Activated T-helper 1 cell treated with anti-CD3 and anti-CD28 coated beads, Interleukin-12 subunit alpha, Interleukin-12 subunit beta, Interleukin-2, Interleukin-4 antibody, amounts not matched to agents 30 ng/mL and 10 ng/mL and 1 ng/mL, durations not matched to agents 14 hours and 24 hours and 36 hours (primary cell): ENCODE data around the gene BRMS1. TPM values are rescaled to one million over a fixed set of nuclear protein-coding genes. Genes with fewer than 3 reads are reported as not detected.
A peak's percentile ranks its signal among the peaks of the same experiment; 100 is the strongest.
"Not testable (repeated sequence)": the region's sequence is repeated elsewhere in the genome, so short reads cannot be mapped to it uniquely, and the experiment has no call there.

ENCODE experiments used
- DNase-seq: peaks from one replicate; pipeline ENCODE4 v3.0.0; 2021; ENCODE audit warnings: low spot score
- H3K27ac Mint-ChIP-seq: one replicate; pipeline ENCODE4 v1.8.0; 2021; ENCODE audit warnings: mild to moderate bottlenecking, mixed read lengths
- H3K27me3 Mint-ChIP-seq: one replicate; pipeline ENCODE4 v1.8.0; 2022; ENCODE audit warnings: mild to moderate bottlenecking, moderate library complexity, mixed read lengths; ENCODE audit not compliant: insufficient read depth
- H3K36me3 Mint-ChIP-seq: one replicate; pipeline ENCODE4 v1.8.0; 2021; ENCODE audit warnings: low read depth, mixed read lengths
- H3K4me1 Mint-ChIP-seq: one replicate; pipeline ENCODE4 v1.8.0; 2021; ENCODE audit warnings: low read depth, mixed read lengths
- H3K4me3 Mint-ChIP-seq: one replicate; pipeline ENCODE4 v1.8.0; 2021; ENCODE audit warnings: mild to moderate bottlenecking, moderate library complexity, mixed read lengths
- H3K9me3 Mint-ChIP-seq: one replicate; pipeline ENCODE4 v1.8.0; 2021; ENCODE audit warnings: mixed read lengths
- intact Hi-C: fragments of 100-400 bp; cut with micrococcal nuclease; formaldehyde crosslinking; loops from one replicate; pipeline ENCODE4 v1.15.1; 2024
- total RNA-seq: library from RNA; stranded (reverse); gene quantifications from 2 replicates; pipeline ENCODE4 v1.2.3, GENCODE V29; 2022

Gene BRMS1
- total RNA-seq, 1 donor from 2014 or later: 67.1 TPM

DNA sequence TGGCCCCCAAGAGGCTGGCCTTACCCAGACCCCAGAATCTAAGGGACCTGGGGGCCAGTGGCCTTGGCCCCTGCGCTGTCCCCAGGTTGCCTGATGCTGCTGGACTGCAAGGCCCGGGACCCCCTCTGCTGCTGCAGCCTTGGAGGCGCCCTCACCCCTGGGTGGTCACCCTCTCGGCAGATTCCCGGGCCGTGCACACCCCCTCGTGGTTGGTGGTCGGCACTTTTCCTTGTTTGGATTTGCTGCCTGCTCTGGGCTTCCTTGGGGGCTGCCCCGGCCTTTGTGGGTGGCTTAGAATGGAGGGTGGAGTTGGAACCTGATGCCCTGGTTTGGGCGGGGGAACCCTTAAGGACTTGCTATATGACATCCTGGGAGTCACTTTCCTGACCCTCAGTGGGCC lies 14.0 kb downstream of the BRMS1 start:
- Mint-ChIP-seq H3K9me3 (no peaks in the 10 kb centered on the region), H3K27ac (no peak overlapping the region), H3K4me1 (peaks cover 27% of the 10 kb centered on the region), H3K36me3 (no peaks in the 10 kb centered on the region), H3K4me3 (no peak overlapping the region), H3K27me3 (no peaks in the 10 kb centered on the region)
- no peak for DNase-seq
- intact Hi-C loops: no loop called here

DNA sequence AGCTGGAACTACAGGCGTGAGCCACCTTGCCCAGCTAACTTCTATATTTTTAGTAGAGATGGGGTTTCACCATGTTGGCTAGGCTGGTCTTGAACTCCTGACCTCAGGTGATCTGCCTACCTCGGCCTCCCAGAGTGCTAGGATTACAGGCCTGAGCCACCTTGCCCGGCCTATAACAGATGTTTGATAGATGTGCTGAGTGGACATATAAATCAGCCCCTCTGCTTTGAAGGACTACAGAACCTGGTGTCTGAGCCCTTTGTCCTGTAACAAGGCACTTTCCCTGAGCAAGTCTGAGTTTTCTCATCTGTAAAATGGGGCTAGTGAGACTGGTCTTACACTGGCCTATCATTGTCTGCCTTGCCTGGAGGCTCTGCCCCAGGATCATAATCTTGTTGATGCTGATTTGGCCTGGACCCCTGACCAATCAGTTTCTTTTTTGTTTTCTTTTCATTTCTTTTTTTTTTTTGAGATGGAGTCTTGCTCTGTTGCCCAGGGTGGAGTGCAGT lies 15.7 kb downstream of the BRMS1 start:
- Mint-ChIP-seq H3K4me3 (no peak overlapping the region), H3K4me1 (peaks cover 25% of the 10 kb centered on the region), H3K9me3 (no peaks in the 10 kb centered on the region), H3K27ac (peak overlapping the region; percentile 61), H3K27me3 (no peaks in the 10 kb centered on the region), H3K36me3 (no peaks in the 10 kb centered on the region)
- no peak for DNase-seq
- intact Hi-C loops: loop anchor here (2.0 kb wide), 2 partner anchors 16 to 70 kb away; partner anchors contain the start of gene BRMS1

DNA sequence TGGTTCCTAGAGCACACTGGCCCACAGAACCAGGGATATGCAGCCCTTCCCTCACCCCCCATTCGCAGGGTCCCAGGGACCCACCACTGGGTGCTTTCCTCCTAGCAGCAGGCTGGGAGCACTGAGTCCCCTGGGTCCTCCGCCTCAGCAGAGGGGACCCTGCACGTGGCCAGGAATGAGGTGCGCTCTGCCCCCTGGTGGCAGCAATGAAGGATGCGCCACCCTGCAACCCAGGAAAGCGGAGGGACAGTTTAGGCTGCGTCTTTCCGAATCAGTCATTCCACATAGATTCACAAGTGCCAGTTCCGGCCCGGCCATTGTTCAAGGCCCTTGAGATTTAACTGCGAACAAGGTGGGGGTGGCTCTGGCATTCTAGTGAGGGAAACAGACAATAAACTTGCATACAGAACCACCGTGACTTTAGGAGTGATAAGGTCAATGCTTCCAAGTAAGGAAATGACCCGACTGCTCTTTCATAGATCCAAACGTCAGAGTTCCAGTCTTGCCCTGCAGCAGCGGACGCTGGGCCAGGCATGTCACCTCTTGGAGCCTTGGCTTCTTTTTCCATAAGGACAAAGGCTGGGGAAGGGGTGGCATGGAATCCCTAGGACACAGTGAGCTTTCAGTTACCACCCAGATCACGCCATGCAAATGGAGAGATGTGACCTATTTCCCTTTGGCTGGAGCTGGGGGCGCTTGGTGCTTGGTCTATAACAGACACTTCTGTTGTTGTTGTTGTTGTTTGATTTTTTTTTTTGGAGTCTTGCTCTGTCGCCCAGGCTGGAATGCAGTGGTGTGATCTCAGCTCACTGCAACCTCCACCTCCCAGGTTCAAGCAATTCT lies 16.4 kb downstream of the BRMS1 start:
- Mint-ChIP-seq H3K9me3 (no peaks in the 10 kb centered on the region), H3K4me1 (peaks cover 25% of the 10 kb centered on the region), H3K27ac (peak overlapping the region; percentile 61), H3K4me3 (peak overlapping the region; percentile 59), H3K27me3 (no peaks in the 10 kb centered on the region), H3K36me3 (no peaks in the 10 kb centered on the region)
- intact Hi-C loops: loop anchor here (1.0 to 2.0 kb wide), 6 partner anchors 8 to 106 kb away; partner anchors contain the start of genes BRMS1, RIN1 and YIF1A
- DNase-seq: peak; percentile 73

DNA sequence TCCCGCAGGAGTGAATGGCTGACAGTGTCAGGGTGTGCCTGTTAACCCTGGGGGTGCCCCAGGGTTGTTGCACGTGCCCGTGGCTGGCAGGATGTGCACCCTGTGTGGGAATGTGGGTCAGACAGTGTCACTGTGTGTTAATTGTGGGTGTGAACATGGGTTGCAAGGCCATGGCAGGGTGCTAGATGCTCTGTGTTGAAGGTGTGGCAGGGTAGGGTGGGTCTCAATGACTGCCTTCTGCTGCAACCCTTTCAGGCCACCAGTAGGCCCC lies 16.9 kb downstream of the BRMS1 start:
- H3K4me1 Mint-ChIP-seq: peaks cover 25% of the 10 kb centered on the region
- no peaks in the 10 kb centered on the region for H3K36me3 Mint-ChIP-seq
- H3K27me3 Mint-ChIP-seq: no peaks in the 10 kb centered on the region
- intact Hi-C loops: loop anchor here (1.0 to 2.0 kb wide), 6 partner anchors 8 to 106 kb away; partner anchors contain the start of genes BRMS1, RIN1 and YIF1A
- DNase-seq: no peak
- H3K4me3 Mint-ChIP-seq: no peak overlapping the region
- H3K27ac Mint-ChIP-seq: peak overlapping the region; percentile 61
- H3K9me3 Mint-ChIP-seq: no peaks in the 10 kb centered on the region

DNA sequence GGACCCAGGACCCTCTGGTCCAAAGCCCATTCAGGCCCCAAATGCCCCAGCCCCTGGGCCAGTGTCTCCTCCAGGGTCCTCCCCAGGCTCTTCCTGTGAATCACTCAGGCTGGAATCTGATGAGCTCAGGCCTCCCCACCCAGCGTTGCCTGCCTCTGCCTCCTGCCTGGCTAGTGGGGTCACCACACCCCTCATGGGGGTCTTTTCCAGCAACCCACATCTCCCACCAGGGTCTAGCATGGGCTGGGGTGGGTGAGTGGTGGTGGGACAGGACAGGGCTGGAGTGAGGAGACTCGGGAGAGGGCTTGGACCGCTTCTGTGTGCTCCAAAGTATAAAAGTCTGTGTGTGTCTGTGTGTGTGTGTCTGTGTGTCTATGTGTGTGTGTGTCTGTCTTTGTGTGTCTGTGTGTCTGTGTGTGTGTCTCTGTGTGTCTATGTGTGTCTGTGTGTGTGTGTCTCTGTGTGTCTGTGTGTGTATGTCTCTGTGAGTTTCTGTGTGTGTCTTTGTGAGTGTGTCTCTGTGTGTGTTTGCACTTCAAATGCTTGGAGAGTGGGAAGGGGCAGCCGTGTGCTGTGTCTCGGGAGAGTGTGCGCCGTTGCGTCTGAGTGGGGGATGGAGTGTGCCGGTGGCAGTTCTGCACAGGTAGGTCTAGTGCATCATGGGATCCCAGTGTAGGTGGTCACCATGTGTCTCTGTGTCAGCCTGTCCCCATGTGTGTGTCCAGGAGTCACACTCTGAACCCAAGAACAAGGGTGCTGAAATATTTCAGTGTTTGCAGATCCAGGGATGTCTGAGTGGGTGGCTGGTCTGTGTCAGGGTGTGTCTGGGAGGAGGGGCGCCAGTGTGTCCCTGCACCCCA lies 17.5 kb downstream of the BRMS1 start:
- Mint-ChIP-seq H3K4me3 (no peak overlapping the region), H3K27me3 (peaks cover under 1% of the 10 kb centered on the region), H3K4me1 (peaks cover 25% of the 10 kb centered on the region), H3K36me3 (no peaks in the 10 kb centered on the region), H3K9me3 (no peaks in the 10 kb centered on the region), H3K27ac (peak overlapping the region; percentile 61)
- DNase-seq: no peak
- intact Hi-C loops: loop anchor here (1.0 to 2.0 kb wide), 6 partner anchors 9 to 105 kb away; partner anchors contain the start of genes BRMS1, RIN1 and YIF1A

DNA sequence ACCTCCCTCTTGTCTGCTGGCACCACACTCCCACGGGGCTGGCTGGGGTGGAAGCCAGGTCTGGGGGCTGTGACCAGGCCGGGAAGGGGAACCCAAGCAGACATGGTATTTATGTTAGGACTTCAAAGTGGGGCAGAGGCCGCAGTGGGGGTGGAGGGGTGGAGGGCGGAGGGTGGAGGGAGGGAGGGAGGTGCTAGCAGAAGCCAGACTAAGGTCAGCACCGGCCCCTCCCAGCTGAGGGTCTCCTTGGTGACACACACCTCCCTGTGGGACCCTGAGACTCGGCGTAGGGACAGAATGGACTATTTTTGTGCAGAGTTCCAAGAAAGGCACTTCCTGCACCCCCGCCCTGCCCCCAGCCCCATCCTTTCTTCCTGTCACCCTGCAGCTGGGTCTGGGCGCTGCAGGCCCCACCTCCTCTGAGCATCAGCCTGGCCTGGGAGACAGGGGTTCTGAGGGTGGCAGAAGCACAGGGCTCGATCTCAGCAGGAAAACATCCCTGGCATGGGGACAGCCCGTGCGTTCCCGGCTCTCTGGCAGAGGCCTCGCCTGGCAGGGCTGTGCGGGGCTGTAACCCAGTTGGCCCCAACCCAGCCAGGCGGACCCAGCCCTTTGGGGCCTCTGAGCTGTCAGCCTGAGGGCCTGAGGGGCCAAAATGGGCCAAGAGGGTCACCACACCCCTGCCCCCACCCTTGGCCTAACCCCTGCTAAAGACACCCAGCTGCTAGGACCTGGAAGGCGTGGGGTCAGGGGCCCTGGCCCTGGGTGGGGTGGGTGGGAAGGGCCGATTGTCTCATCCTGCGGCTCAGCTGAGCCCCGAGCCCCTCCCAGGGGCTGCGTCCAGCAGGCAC lies 18.4 kb downstream of the BRMS1 start:
- no peak for DNase-seq
- peaks cover 2% of the 10 kb centered on the region for H3K27me3 Mint-ChIP-seq
- peak overlapping the region; percentile 25 for H3K4me3 Mint-ChIP-seq
- peak overlapping the region; percentile 62 for H3K27ac Mint-ChIP-seq
- H3K36me3 Mint-ChIP-seq: no peaks in the 10 kb centered on the region
- intact Hi-C loops: no loop called here
- no peaks in the 10 kb centered on the region for H3K9me3 Mint-ChIP-seq
- peaks cover 25% of the 10 kb centered on the region for H3K4me1 Mint-ChIP-seq

DNA sequence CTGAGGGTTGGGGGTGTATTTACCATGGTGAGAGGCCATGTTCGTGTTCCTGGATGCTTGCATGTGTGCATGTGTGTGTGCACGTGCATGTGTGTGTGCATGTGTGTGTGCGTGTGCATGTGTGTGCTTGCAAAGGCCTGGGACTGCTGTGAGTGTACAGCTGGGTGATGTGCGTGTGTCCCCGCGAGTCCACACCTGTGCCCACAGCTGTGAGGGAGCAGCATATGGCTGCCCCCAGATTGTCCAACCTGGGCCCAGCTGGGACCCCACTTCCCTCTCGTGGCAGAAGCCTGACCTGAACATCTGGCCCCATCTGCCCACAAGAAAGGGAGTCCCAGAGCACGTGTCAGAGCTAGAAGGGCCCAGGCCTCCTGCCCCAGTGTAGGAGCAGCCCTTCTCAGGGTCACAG lies 19.6 kb downstream of the BRMS1 start:
- DNase-seq: no peak
- Mint-ChIP-seq H3K36me3 (peaks cover under 1% of the 10 kb centered on the region), H3K4me3 (no peak overlapping the region), H3K9me3 (peaks cover under 1% of the 10 kb centered on the region), H3K27ac (no peak overlapping the region), H3K27me3 (peaks cover 4% of the 10 kb centered on the region), H3K4me1 (peaks cover 25% of the 10 kb centered on the region)
- intact Hi-C loops: no loop called here

DNA sequence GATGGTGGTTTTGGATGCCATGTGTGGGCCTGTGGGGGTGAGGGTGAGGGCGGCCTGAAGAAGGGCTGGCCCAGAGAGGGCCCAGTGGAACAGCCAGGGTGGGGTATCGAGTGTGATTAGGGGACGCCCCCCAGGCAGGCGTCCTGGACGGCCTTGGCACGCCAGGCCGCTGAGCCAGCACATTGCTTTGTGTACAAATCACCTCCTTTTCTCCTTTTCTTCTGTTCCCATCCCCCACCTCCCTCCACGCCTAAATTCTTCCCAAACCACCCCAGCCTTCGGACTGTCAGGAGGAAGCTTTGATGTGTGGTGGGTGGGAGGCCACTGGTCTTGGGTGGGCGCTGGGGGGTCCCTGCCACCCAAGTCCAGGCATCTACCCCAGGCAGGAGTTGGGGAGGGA lies 20.2 kb downstream of the BRMS1 start:
- Mint-ChIP-seq H3K36me3 (peaks cover 2% of the 10 kb centered on the region), H3K4me1 (peaks cover 25% of the 10 kb centered on the region), H3K27me3 (peaks cover 4% of the 10 kb centered on the region), H3K27ac (peak overlapping the region; percentile 40), H3K9me3 (peaks cover 5% of the 10 kb centered on the region), H3K4me3 (no peak overlapping the region)
- intact Hi-C loops: no loop called here
- DNase-seq: no peak

DNA sequence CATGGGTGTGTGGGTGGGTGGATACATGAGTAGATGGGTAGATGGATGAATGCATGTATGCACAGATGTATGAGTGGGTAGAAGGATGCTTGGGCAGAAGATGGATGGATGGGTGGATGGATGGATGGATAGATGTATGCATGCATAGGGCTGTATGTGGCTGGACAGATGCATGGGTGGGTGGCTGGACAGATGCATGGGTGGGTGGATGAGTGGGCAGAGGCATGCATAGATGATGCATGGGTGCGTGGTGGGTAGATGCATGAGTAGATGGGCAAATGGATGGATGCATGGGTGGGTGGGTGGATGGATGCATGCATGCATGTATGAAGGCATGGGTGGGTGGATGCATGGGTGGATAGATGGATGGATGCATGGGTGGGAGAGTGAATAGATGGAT lies 21.2 kb downstream of the BRMS1 start:
- peaks cover 5% of the 10 kb centered on the region for H3K9me3 Mint-ChIP-seq
- no peak overlapping the region for H3K27ac Mint-ChIP-seq
- H3K36me3 Mint-ChIP-seq: peaks cover 2% of the 10 kb centered on the region
- H3K4me1 Mint-ChIP-seq: peaks cover 32% of the 10 kb centered on the region
- no peak for DNase-seq
- no peak overlapping the region for H3K4me3 Mint-ChIP-seq
- intact Hi-C loops: no loop called here
- peaks cover 6% of the 10 kb centered on the region for H3K27me3 Mint-ChIP-seq

DNA sequence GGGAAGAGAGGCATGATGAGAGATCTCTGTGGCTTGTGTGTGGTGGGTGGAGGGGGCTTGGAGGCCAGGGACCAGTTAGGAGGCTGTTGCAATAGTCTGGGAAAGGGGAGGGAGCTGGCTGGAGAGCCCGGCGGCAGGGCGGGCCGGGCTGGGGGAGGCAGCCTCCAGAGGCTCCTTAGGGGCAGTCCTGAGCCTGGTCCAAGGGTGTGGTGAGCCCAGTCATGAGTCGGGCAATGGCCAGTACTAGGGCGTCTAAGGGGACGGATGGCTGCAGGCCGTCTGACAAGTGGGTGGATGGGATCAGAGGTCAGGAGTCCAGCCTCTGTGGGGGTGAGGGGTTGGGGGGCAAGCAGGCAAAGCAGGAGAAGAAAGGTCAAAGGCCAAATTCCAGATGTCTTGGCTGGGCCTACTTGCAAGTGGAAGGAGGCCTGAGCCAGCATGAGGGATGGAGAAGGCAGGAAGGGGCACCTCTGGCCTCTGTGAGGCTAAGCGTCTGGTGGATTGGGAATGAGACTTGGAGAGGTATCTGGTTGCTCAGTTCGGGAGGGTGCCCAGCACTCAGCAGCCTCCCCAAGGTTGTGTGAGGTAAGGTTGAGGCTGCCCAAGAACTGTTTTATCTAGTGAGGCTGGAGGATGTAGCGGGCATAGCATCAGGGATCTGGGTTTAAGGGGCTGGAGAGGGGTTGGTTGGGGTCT lies 22.0 kb downstream of the BRMS1 start:
- H3K4me1 Mint-ChIP-seq: peaks cover 32% of the 10 kb centered on the region

DNA sequence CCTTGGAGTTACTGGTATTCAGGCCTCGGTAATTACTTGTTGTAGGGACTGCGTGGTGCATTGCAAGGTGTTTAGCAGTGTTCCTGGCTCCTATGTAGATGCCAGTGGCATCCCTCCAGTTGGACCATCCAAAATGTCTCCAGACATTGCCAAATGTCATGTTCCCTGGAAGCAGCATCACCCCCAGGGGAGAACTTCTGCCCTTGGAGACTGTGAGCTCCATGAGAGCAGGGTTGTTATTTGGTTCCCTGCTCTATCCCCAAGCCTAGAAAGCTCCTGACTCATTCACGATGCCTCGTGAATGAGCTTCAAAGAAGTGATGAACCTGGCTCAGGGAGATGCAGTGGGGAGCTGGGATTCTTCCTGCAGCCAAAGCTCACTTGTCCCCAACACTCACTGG lies 23.3 kb downstream of the BRMS1 start:
- Mint-ChIP-seq H3K4me3 (no peak overlapping the region), H3K9me3 (peaks cover 5% of the 10 kb centered on the region), H3K36me3 (peaks cover 2% of the 10 kb centered on the region), H3K27me3 (peaks cover 10% of the 10 kb centered on the region), H3K4me1 (peaks cover 29% of the 10 kb centered on the region), H3K27ac (no peak overlapping the region)
- intact Hi-C loops: no loop called here
- DNase-seq: no peak

More for the DNA sequence above, 22.0 kb downstream of the BRMS1 start:
- intact Hi-C loops: no loop called here
- H3K27ac Mint-ChIP-seq: no peak overlapping the region
- DNase-seq: no peak
- H3K27me3 Mint-ChIP-seq: peaks cover 10% of the 10 kb centered on the region
- H3K9me3 Mint-ChIP-seq: peaks cover 5% of the 10 kb centered on the region
- H3K36me3 Mint-ChIP-seq: peaks cover 2% of the 10 kb centered on the region
- H3K4me3 Mint-ChIP-seq: no peak overlapping the region

DNA sequence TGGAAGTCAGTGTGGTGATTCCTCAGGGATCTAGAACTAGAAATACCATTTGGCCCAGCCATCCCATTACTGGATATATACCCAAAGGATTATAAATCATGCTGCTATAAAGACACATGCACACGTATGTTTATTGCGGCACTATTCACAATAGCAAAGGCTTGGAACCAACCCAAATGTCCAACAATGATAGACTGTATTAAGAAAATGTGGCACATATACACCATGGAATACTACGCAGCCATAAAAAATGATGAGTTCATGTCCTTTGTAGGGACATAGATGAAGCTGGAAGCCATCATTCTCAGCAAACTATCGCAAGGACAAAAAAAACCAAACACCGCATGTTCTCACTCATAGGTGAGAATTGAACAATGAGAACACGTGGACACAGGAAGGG lies 24.2 kb downstream of the BRMS1 start:
- H3K27ac Mint-ChIP-seq, DNase-seq, H3K9me3 Mint-ChIP-seq, H3K27me3 Mint-ChIP-seq, H3K36me3 Mint-ChIP-seq, H3K4me3 Mint-ChIP-seq, intact Hi-C loops: not testable (repeated sequence)
- H3K4me1 Mint-ChIP-seq: peaks cover 25% of the 10 kb centered on the region
